GM12878 (cell line): ENCODE measurements around the gene PARPBP. TPM values are rescaled to one million over a fixed set of nuclear protein-coding genes. Genes with fewer than 3 reads are reported as not detected.

Experiments used
- ATAC-seq: fragments of 200-7000 bp; cut with Tn5 transposase; 3 replicates; pipeline ENCODE4 v1.9.1; 2020; ENCODE audit warnings: mild to moderate bottlenecking, moderate library complexity
- BruUV-seq: library from RNA; stranded (reverse); fragments of 400-500 nt; replicated peaks from 2 replicates; lab custom pipeline; 2021; lab: Mats Ljungman, UMichigan
- CTCF ChIA-PET: fragments of 300-600 bp; sonication (Branson Sonifier 250); formaldehyde crosslinking; extraction: SDS; loops from one replicate; lab custom pipeline; 2021; ENCODE audit warnings: inconsistent platforms; lab: Yijun Ruan, JAX
- POLR2A ChIA-PET: fragments of 350-600 bp; formaldehyde crosslinking; extraction: SDS; loops from one replicate; lab custom pipeline; 2021; ENCODE audit warnings: inconsistent platforms; lab: Charles Lee
- RAD21 ChIA-PET: fragments of 300-600 bp; sonication (Branson Sonifier 250); formaldehyde crosslinking; loops from one replicate; lab custom pipeline; 2023; ENCODE audit warnings: antibody characterized with exemption; ENCODE audit not compliant: unreplicated experiment; lab: Charles Lee
- SMC1A ChIA-PET: fragments of 300-600 bp; sonication (Branson Sonifier 250); formaldehyde crosslinking; loops from one replicate; lab custom pipeline; 2023; ENCODE audit not compliant: unreplicated experiment, uncharacterized antibody; lab: Charles Lee
- DNase-seq: peaks from one replicate; pipeline ENCODE4 v3.0.0-alpha.2; 2011; ENCODE audit warnings: low read depth, low spot score
- FAIRE-seq: peaks from 3 replicates; lab custom pipeline; 2011; peaks lifted over from hg19 to GRCh38; lab: Jason Lieb, UNC
- H2AFZ ChIP-seq: 2 replicates; pipeline ENCODE4 v1.6.0; 2011; ENCODE audit warnings: low read depth, low read length, control low read depth; ENCODE audit not compliant: control insufficient read depth
- H3K27ac ChIP-seq: 2 replicates; pipeline ENCODE4 v1.5.1; 2011; ENCODE audit warnings: control low read depth; ENCODE audit not compliant: control insufficient read depth, insufficient read depth
- H3K27me3 ChIP-seq, 2 experiments: replicated peaks in 1 of 2; 2 replicates each; pipeline versions ENCODE4 v1.6.0 to v1.6.1; 2011; ENCODE audit warnings: low read length in 1 of 2; ENCODE audit not compliant: control insufficient read depth in 2 of 2, insufficient read depth in 2 of 2
- H3K36me3 ChIP-seq, 2 experiments: 2 replicates each; pipeline ENCODE4 v1.5.1; 2011; ENCODE audit warnings: low read length in 1 of 2; ENCODE audit not compliant: control insufficient read depth in 2 of 2, insufficient read depth in 2 of 2
- H3K4me1 ChIP-seq: 2 replicates; pipeline ENCODE4 v1.6.1; 2011; ENCODE audit warnings: mild to moderate bottlenecking, low read length, moderate library complexity, mixed read lengths; ENCODE audit not compliant: control insufficient read depth, insufficient read depth
- H3K4me2 ChIP-seq: 2 replicates; pipeline ENCODE4 v1.6.0; 2011; ENCODE audit warnings: control low read depth; ENCODE audit not compliant: control insufficient read depth, insufficient read depth
- H3K4me3 ChIP-seq: fragments of 200-600 bp; sonication (generic); 2 replicates; pipeline ENCODE4 v1.5.1; 2016
- H3K79me2 ChIP-seq: 2 replicates; pipeline ENCODE4 v1.6.0; 2011; ENCODE audit warnings: low read length; ENCODE audit not compliant: control insufficient read depth, insufficient read depth
- H3K9ac ChIP-seq: 2 replicates; pipeline ENCODE4 v1.8.0; 2011; ENCODE audit warnings: low read length, control low read depth, mixed read lengths; ENCODE audit not compliant: control insufficient read depth, insufficient read depth
- H3K9me3 ChIP-seq: replicated peaks from 3 replicates; pipeline ENCODE4 v1.5.1; 2011; ENCODE audit warnings: mild to moderate bottlenecking, low read length; ENCODE audit not compliant: control insufficient read depth, insufficient read depth
- H4K20me1 ChIP-seq: 2 replicates; pipeline ENCODE4 v1.6.0; 2011; ENCODE audit not compliant: control insufficient read depth, insufficient read depth
- ATF7 ChIP-seq: fragments of 450-650 bp; IDR thresholded peaks from 2 replicates; pipeline ENCODE4 v1.6.1; 2016; ENCODE audit warnings: low read depth, mild to moderate bottlenecking
- CBFB ChIP-seq: IDR thresholded peaks from 2 replicates; pipeline ENCODE4 v1.6.1; 2016; ENCODE audit warnings: antibody characterized with exemption, low read depth
- EED ChIP-seq: sonication (generic); IDR thresholded peaks from 2 replicates; pipeline ENCODE4 v1.6.1; 2016; ENCODE audit warnings: antibody characterized with exemption, low read depth
- EGR1 ChIP-seq, 2 experiments: IDR thresholded peaks; 1 replicate in 1 of 2; 2 replicates in 1 of 2; pipeline ENCODE4 v1.6.1; 2011 to 2012; ENCODE audit warnings: low read depth in 2 of 2, low read length in 2 of 2, borderline replicate concordance in 1 of 2, mild to moderate bottlenecking in 1 of 2, moderate library complexity in 1 of 2
- GABPA ChIP-seq: IDR thresholded peaks from 2 replicates; pipeline ENCODE4 v1.6.1; 2014; ENCODE audit warnings: antibody characterized with exemption, low read depth, mild to moderate bottlenecking, inconsistent platforms
- HDGF ChIP-seq: fragments of 450-650 bp; IDR thresholded peaks from 2 replicates; pipeline ENCODE4 v1.6.1; 2016; ENCODE audit warnings: antibody characterized with exemption
- PAX8 ChIP-seq: fragments of 450-650 bp; IDR thresholded peaks from 2 replicates; pipeline ENCODE4 v1.6.1; 2017; ENCODE audit warnings: mild to moderate bottlenecking, moderate library complexity
- SRF ChIP-seq, 2 experiments: IDR thresholded peaks; 2 replicates each; pipeline ENCODE4 v1.6.1; 2011; ENCODE audit warnings: low read depth in 2 of 2, low read length in 2 of 2, mild to moderate bottlenecking in 1 of 2, moderate library complexity in 1 of 2
- STAT3 ChIP-seq: IDR thresholded peaks from 2 replicates; pipeline ENCODE4 v1.6.1; 2011; ENCODE audit warnings: low read depth, low read length, improper control_type of control experiment
- ZBTB4 ChIP-seq: fragments of 450-650 bp; formaldehyde crosslinking; IDR thresholded peaks from 2 replicates; pipeline ENCODE4 v1.4.0; 2022; ENCODE audit warnings: mild to moderate bottlenecking, moderate library complexity
- ZNF24 ChIP-seq: fragments of 450-650 bp; IDR thresholded peaks from 2 replicates; pipeline ENCODE4 v1.6.1; 2017; ENCODE audit warnings: antibody characterized with exemption, mild to moderate bottlenecking
- in situ Hi-C: fragments of 300-500 bp; cut with MboI; formaldehyde crosslinking; loops from 9 replicates; pipeline ENCODE4 v1.14.3; 2018; ENCODE audit warnings: mixed read lengths
- intact Hi-C: fragments of 100-400 bp; cut with micrococcal nuclease; formaldehyde crosslinking; loops from one replicate; pipeline ENCODE4 v1.14.2; 2022; ENCODE audit not compliant: unreplicated experiment
- polyA plus RNA-seq, 11 experiments: library from polyadenylated mRNA; depleted of rRNA in 4 of 11; unstranded in 6 of 11; stranded (reverse) in 5 of 11; fragments of >200 nt; fragmentation: Nextera tagmentation in 4 of 11; fragmentation: Illumina TruSeq in 1 of 11; extraction: Ambion mirVana in 4 of 11; extraction: Trizol in 1 of 11; gene quantifications; 1 replicate in 1 of 11; 2 replicates in 10 of 11; pipeline versions ENCODE4 v1.2.1 to v1.2.3, GENCODE V29; 2011 to 2016; ENCODE audit warnings: inconsistent platforms in 2 of 11, missing spikeins in 2 of 11, low read depth in 1 of 11
- total RNA-seq, 4 experiments: library from RNA; depleted of rRNA in 3 of 4; stranded (reverse); fragments of >200 nt in 3 of 4; fragmentation: Illumina TruSeq in 1 of 4; extraction: Trizol in 1 of 4; gene quantifications; 2 replicates each; pipeline versions ENCODE4 v1.2.1 to v1.2.3, GENCODE V29; 2013 to 2021

The PARPBP gene
- total and polyA plus RNA-seq, 10 of the 15 experiments (the other 5 are each of a cell fraction or from before 2014, with no cell fraction given): 20.3 to 57.7 (median 32.4) TPM

DNA sequence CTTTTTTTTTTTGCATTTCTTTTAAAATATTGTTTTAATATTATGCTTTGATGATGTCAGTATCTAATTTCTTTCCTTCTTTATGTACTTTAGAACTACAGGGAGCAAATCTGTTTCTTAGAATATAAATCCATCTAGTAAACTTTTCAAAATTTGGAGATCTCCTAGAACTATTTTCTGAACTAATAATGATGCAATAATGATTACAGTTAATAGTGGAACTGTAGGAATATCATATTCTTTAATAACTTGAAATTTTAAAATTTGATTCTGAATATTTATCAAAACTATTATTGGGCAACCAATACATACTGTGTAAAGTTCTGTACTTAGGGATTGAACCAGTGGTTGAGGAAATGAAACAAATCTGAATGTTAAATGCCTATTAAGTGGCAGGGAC is 100.8 kb downstream of the PARPBP start:
- ATAC-seq (no peak), FAIRE-seq (no peak), DNase-seq (no peak)
- Histone ChIP-seq H3K4me1 (no peaks in the 10 kb centered on the region), H3K9me3 (no peaks in the 10 kb centered on the region), H3K36me3 (no peaks in the 10 kb centered on the region), H3K9ac (no peak overlapping the region), H2AFZ (no peak overlapping the region), H3K4me3 (no peak overlapping the region), H4K20me1 (no peaks in the 10 kb centered on the region), H3K79me2 (no peaks in the 10 kb centered on the region), H3K27ac (no peak overlapping the region), H3K4me2 (no peak overlapping the region), H3K27me3 (no peaks in the 10 kb centered on the region)
- RAD21 ChIA-PET: no interaction called here
- in situ Hi-C loops (no loop called here), intact Hi-C loops (no loop called here)
- SMC1A ChIA-PET: no interaction called here
- POLR2A ChIA-PET: no interaction called here
- CTCF ChIA-PET: interaction anchor here (0.6 kb wide), 1 partner anchor 45 kb away, joined by 3 read pairs; no protein-coding TSS in a partner anchor
- no peak for TF ChIP-seq CBFB
- no peak for TF ChIP-seq HDGF
- TF ChIP-seq ZBTB4 (CRISPR knock-in tag): no peak
- TF ChIP-seq EED: no peak
- TF ChIP-seq GABPA: no peak
- TF ChIP-seq ATF7: no peak
- no peak for TF ChIP-seq EGR1 (IDR thresholded peaks at IDR 0.05; ENCODE audit: borderline replicate concordance in 1 of 2, low read depth in 2 of 2, low read length in 2 of 2)
- TF ChIP-seq SRF (IDR thresholded peaks at IDR 0.05; ENCODE audit: low read depth in 2 of 2, low read length in 2 of 2): no peak
- no peak for TF ChIP-seq ZNF24
- no peak for TF ChIP-seq STAT3
- no peak for TF ChIP-seq PAX8
- no TSS peak for BruUV-seq
